Measurements from ENCODE around the gene DNM3. TPM values are rescaled to one million over a fixed set of nuclear protein-coding genes. Genes with fewer than 3 reads are reported as not detected.

The DNM3 gene
- total and polyA plus RNA-seq, 10 of the 15 experiments (the other 5 are each of a cell fraction or from before 2014, with no cell fraction given) = 0.03 to 1.5 (median 0.08) TPM; not detected in 3

DNA sequence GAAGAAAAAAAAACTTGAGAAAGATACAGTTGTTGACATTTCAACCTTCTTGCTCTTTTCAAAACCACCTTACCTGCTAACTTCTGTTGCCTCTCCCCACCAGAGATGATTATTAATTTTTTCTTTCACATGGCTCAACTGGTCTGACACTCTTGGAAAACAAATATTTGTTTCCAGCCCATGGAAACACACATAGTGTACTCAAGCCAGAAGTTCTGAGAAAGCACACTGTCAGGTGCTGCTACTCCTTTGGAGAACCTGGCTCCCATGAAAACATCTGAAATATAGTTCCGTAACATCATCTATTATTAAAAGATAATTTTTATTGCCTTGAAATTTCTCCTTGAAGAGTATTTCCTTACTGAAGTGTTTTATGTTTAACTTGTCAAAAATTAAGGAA, 434.2 kb downstream of the DNM3 start (continued):
- TF ChIP-seq, protein P1, sequence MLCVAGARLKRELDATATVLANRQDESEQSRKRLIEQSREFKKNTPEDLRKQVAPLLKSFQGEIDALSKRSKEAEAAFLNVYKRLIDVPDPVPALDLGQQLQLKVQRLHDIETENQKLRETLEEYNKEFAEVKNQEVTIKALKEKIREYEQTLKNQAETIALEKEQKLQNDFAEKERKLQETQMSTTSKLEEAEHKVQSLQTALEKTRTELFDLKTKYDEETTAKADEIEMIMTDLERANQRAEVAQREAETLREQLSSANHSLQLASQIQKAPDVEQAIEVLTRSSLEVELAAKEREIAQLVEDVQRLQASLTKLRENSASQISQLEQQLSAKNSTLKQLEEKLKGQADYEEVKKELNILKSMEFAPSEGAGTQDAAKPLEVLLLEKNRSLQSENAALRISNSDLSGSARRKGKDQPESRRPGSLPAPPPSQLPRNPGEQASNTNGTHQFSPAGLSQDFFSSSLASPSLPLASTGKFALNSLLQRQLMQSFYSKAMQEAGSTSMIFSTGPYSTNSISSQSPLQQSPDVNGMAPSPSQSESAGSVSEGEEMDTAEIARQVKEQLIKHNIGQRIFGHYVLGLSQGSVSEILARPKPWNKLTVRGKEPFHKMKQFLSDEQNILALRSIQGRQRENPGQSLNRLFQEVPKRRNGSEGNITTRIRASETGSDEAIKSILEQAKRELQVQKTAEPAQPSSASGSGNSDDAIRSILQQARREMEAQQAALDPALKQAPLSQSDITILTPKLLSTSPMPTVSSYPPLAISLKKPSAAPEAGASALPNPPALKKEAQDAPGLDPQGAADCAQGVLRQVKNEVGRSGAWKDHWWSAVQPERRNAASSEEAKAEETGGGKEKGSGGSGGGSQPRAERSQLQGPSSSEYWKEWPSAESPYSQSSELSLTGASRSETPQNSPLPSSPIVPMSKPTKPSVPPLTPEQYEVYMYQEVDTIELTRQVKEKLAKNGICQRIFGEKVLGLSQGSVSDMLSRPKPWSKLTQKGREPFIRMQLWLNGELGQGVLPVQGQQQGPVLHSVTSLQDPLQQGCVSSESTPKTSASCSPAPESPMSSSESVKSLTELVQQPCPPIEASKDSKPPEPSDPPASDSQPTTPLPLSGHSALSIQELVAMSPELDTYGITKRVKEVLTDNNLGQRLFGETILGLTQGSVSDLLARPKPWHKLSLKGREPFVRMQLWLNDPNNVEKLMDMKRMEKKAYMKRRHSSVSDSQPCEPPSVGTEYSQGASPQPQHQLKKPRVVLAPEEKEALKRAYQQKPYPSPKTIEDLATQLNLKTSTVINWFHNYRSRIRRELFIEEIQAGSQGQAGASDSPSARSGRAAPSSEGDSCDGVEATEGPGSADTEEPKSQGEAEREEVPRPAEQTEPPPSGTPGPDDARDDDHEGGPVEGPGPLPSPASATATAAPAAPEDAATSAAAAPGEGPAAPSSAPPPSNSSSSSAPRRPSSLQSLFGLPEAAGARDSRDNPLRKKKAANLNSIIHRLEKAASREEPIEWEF (IDR thresholded peaks at IDR 0.05; ENCODE audit: insufficient replicate concordance, low read depth, low read length) = no peak

DNA sequence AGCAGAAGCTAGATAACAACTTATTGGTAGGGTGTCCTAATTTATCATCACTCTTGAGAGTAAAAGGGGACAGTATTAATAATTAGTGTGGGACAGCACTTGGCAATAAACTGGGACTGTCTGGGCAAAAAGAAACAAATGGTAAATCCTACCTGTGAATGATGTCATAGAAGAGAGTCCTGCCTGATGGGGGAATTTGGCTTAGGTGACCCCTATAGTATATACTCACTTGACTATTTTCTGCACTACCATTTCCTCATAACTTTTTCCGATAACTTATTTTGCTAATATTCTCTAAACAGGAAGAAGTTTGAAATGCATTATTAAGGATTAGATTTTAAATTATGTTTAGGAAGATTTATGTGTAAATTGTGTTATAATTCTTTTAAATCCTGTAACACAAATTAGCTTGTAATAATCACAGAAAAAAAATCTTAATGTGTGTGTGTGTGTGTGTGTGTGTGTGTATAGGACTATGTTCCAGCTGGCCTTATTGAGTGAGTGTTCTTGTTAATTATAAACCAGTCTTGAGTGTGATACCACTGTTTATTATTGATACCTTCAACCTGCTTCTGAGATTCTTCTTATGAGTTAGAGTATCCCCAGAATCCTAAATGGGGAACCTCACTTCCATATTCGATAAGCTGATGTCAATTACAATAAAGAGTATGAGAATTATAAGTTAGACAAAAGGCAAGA, 435.0 kb downstream of the DNM3 start:
- in situ Hi-C loops (cut with MboI) = no loop called here
- no peak for FAIRE-seq
- BruUV-seq (replicated peaks) = no TSS peak
- ChIA-PET SMC1A (ENCODE audit: uncharacterized antibody, unreplicated experiment) (interaction anchor here (0.6 to 1.7 kb wide), 6 partner anchors 21 to 186 kb away, joined by 3 to 5 read pairs (median 3); no protein-coding TSS in a partner anchor), RAD21 (ENCODE audit: unreplicated experiment) (interaction anchor here (0.5 to 0.8 kb wide), 2 partner anchors 9 to 123 kb away, joined by 3 read pairs; no protein-coding TSS in a partner anchor), POLR2A (interaction anchor here (1.0 kb wide), 1 partner anchor 11 kb away, joined by 6 read pairs; no protein-coding TSS in a partner anchor), CTCF (interaction anchor here (1.1 kb wide), 1 partner anchor 9 kb away, joined by 3 read pairs; no protein-coding TSS in a partner anchor)
- no peak for TF ChIP-seq RCOR1 (conservative IDR thresholded peaks at IDR 0.05; ENCODE audit: low read depth, low read length)
- no peak for TF ChIP-seq RAD51 (IDR thresholded peaks at IDR 0.05)
- no peak for TF ChIP-seq ZNF622 (IDR thresholded peaks at IDR 0.05)
- no peak overlapping the region for H2AFZ ChIP-seq (ENCODE audit: control insufficient read depth, low read depth, low read length)
- H3K79me2 ChIP-seq (ENCODE audit: control insufficient read depth, insufficient read depth, low read length) = no peaks in the 10 kb centered on the region
- H3K4me1 ChIP-seq (ENCODE audit: control insufficient read depth, insufficient read depth, low read length) = peaks cover 11% of the 10 kb centered on the region
- H3K9me3 ChIP-seq (replicated peaks; ENCODE audit: control insufficient read depth, insufficient read depth, low read length) = no peaks in the 10 kb centered on the region
- no peaks in the 10 kb centered on the region for H3K27me3 ChIP-seq (replicated peaks in 1 of 2; ENCODE audit: control insufficient read depth in 2 of 2, insufficient read depth in 2 of 2, low read length in 1 of 2)
- no peak overlapping the region for H3K4me3 ChIP-seq
- H4K20me1 ChIP-seq (ENCODE audit: control insufficient read depth, insufficient read depth) = no peaks in the 10 kb centered on the region
- intact Hi-C loops (cut with micrococcal nuclease; ENCODE audit: unreplicated experiment) = loop anchor here (10.0 kb wide), 1 partner anchor 181 kb away; no protein-coding TSS in a partner anchor
- H3K4me2 ChIP-seq (ENCODE audit: control insufficient read depth, insufficient read depth) = no peak overlapping the region
- H3K27ac ChIP-seq (ENCODE audit: control insufficient read depth, insufficient read depth) = no peak overlapping the region
- no peak for DNase-seq (ENCODE audit: low read depth, low spot score)
- ATAC-seq = no peak
- 46% methylated on average over 2 of the region's 2 CpGs for WGBS (ENCODE audit: insufficient coverage, insufficient replicate concordance, low lambda C conversion rate, missing lambda C conversion rate)
- H3K9ac ChIP-seq (ENCODE audit: control insufficient read depth, insufficient read depth, low read length) = no peak overlapping the region
- no peaks in the 10 kb centered on the region for H3K36me3 ChIP-seq (ENCODE audit: control insufficient read depth in 2 of 2, insufficient read depth in 2 of 2, low read length in 1 of 2)

All from GM12878 (cell line).